NT2/D1 (cell line): ENCODE measurements around the gene RSBN1L.

Experiments used
- YY1 ChIP-seq: IDR thresholded peaks from 2 replicates; pipeline ENCODE4 v1.6.1; 2011; ENCODE audit not compliant: insufficient read length, insufficient read depth
- ZNF274 ChIP-seq: IDR thresholded peaks from 2 replicates; pipeline ENCODE4 v1.6.1; 2011; ENCODE audit warnings: mild to moderate bottlenecking, low read depth, low read length

- TF ChIP-seq YY1 = no peak
- no peak for TF ChIP-seq ZNF274
Observed at GRCh38 chr7:77765906-77766800, 69.9 kb downstream of the RSBN1L start.
